HEK293T (cell line): Measurements from ENCODE around the gene SLAMF7.

ENCODE experiments used
- ARNT ChIP-seq: fragments of 450-650 bp; IDR thresholded peaks from 2 replicates; pipeline ENCODE4 v1.6.1; 2017; ENCODE audit warnings: mild to moderate bottlenecking
- BHLHE40 ChIP-seq: fragments of 450-650 bp; IDR thresholded peaks from 2 replicates; pipeline ENCODE4 v1.6.1; 2016; ENCODE audit warnings: mild to moderate bottlenecking, moderate library complexity, borderline replicate concordance
- FOXM1 ChIP-seq: fragments of 450-650 bp; IDR thresholded peaks from 2 replicates; pipeline ENCODE4 v1.6.1; 2017; ENCODE audit warnings: mild to moderate bottlenecking, borderline replicate concordance
- LEF1 ChIP-seq: fragments of 450-650 bp; IDR thresholded peaks from 2 replicates; pipeline ENCODE4 v1.6.1; 2017; ENCODE audit warnings: mild to moderate bottlenecking, borderline replicate concordance
- NFRKB ChIP-seq: fragments of 450-650 bp; IDR thresholded peaks from 2 replicates; pipeline ENCODE4 v1.6.1; 2016; ENCODE audit warnings: mild to moderate bottlenecking, moderate library complexity
- SP1 ChIP-seq: fragments of 450-650 bp; IDR thresholded peaks from 2 replicates; pipeline ENCODE4 v1.6.1; 2017
- SUZ12 ChIP-seq: fragments of 450-650 bp; IDR thresholded peaks from 2 replicates; pipeline ENCODE4 v1.6.1; 2016; ENCODE audit warnings: mild to moderate bottlenecking
- TARDBP ChIP-seq: fragments of 450-650 bp; IDR thresholded peaks from 2 replicates; pipeline ENCODE4 v1.6.1; 2016

DNA sequence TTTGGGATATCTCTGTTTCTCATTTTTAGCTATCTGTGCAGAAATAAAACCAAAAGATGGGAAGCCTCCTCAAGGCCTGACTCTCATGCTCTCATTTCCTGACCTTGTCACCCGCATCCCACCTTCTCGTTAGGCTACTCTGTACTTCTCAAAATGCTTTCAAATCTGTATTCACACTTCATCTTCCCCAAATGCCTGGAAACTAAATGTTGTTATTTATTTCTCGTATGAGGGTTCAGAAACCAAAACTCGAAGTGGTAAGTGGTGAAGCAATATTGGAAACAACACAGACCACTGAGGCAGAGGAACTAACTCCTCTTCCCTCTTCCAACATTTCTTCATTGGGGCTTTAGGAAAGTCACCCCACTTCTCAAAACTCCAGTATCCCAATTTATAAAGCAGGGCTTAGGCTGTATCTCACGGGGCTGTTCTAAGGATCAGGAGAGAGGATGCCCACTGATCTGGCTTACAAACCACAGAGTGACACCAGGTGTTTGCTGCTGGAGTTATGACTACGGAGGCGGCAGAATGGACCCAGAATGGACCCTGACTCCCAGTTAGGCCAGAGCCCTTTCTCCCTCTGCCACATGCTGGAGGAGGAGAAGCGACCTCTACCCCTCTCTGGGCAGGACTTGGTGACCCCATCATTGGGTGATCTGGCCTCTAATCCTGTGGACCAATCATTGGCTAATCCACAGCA lies 3.5 kb downstream of the SLAMF7 start:
- TF ChIP-seq NFRKB: no peak
- TF ChIP-seq FOXM1: no peak
- TF ChIP-seq SUZ12: no peak
- TF ChIP-seq BHLHE40: no peak
- TF ChIP-seq SP1: no peak
- TF ChIP-seq TARDBP: no peak
- TF ChIP-seq ARNT: no peak
- no peak for TF ChIP-seq LEF1
